Cortex of kidney (tissue), 1 donor: Measurements from ENCODE around the gene CDH11.

Source experiments
- DNase-seq: peaks from one replicate; lab custom pipeline; 2025; lab: John Stamatoyannopoulos, UW

CDH11 gene

DNA sequence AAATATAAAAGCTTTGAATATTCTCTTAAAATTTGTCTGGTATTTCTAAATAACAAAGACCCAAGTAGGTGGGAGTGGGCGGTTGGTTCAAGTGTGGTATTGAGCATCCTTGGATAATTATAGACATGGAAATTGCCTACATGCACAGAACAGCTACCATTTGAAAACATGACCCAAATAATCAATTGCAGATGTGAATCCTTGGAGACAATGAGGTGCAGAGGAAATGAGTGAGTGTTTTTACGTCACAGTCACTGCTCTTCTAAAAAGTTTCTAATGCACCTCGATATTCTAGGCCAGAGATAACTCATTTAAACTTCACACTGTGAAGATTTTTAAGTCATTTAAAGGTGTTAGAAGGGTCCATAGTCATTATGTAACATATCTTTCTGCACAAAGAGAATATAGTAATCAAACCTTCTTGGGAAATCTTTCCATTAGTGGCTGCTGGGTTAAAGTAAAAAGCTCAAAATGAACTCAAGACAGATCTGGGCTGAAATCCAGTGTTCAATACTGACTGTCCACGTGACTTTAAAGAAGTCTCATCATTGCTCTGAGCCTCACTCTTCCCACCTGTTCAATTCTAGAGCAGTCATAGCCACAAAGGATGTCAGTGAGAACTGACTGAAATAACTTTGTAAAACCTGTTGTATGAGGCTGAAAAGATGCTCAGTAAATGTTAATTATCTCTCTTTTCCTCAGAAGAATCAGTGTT, 144.5 kb downstream of the CDH11 start:
- no peak for DNase-seq

DNA sequence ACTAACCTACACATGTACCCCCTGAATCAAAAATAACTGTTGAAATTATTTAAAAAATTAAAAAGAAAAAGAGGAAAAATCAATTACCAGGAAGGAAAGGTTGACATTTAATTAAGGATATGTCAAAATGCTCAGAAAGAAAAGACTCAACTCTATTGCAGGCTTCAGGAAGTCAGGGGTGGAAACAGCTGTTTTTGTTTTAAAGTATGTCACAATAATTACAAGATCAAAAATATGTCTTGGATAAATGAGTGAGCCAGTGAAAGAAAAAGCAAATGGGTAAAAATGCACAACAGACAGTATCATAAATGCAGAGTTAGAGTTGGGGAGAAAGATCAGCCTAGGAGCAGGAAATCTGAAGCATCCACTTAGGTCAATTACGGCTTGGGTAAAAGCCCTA, 146.0 kb downstream of the CDH11 start:
- DNase-seq, result no peak

DNA sequence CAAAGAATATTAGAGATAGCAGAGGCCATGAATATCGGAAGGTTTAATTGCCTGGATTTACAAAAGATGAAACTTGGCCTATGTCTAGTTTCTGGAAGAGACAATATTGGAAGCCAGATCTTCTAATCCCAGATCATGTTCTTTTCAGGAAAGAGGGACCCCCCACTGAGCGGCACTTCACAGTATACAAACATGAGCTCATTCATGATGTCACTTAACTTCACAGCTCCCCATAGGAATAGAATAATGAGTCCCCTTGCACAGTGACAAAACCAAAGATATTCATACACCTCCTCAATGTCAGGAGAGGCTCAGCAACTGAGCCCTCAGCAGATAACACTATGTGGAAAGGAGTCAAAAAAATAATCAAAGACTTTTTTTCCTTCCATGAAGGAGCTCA, 147.5 kb downstream of the CDH11 start:
- no peak for DNase-seq

DNA sequence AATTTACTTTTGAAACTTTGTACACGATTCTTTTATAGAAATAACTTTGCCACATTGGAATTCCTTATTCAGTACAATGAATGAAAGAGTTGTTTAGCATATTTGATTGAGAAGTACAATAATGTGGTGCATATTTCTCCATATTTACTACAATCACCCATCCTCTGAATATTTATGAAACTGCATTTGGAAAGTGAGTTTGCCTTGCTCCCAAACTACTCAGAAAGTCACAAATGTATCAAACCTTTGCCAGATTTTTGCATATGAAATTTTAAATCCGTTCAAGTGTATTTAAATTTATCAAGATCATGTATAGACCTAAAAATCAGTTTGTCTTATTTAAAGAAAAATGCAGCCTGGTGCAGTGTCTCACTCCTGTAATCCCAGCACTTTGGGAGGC, 148.7 kb downstream of the CDH11 start:
- DNase-seq, result no peak

DNA sequence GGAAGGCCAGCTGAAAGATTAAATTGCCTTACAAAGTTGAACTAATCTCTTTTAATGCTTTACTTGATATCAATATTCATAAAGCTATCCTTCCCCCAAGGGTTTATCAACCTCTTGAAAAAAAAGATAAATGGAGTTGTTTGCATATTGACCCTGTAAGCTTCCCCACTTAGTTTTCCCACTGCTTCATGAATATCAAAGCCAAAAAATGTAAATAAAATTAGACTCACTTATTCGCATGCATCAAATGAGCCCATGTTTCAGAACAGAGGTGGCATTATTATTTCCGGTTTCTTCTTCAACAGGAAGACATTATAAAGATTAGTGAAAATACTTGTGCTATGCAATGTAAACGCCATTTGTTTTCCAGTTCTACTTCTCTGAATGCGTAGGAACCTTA, 150.7 kb downstream of the CDH11 start:
- DNase-seq, result no peak

DNA sequence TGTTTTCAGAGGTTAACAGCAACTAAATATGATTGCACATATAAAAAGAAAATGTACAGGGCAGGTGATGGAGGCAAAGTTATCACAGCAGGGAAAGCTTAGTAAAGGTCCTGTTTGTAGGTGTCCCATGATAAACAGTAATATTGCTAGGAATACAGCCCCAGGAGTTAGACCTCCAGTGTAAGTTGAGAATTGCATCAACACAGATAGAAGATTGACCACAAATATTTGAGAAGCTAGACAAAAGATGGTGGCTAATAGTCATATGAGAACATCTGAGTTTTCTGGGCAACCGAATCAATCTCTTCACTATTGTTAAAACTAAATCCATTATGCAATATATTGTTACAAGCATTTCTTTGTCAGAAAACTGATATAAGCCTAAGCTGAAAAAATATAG, 152.6 kb downstream of the CDH11 start:
- no peak for DNase-seq

DNA sequence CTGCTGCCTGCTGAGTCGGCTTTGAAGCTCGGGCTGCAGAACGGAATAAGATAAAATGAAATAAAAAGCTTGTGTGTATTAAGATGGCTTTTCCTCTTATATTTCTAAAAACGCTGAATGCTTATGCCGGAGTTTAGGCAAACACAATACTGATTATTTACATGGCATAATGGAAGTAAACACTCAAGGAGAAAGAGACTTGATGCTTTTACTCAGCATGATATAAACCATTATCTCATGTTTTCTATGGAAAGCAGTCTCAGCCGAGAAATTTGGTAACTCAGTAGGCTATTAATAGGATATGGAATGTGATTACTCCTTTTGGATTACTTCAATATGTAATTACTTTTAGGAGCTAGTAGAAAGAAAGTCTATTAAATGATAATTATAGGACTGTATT, 153.3 kb downstream of the CDH11 start:
- DNase-seq, result no peak

DNA sequence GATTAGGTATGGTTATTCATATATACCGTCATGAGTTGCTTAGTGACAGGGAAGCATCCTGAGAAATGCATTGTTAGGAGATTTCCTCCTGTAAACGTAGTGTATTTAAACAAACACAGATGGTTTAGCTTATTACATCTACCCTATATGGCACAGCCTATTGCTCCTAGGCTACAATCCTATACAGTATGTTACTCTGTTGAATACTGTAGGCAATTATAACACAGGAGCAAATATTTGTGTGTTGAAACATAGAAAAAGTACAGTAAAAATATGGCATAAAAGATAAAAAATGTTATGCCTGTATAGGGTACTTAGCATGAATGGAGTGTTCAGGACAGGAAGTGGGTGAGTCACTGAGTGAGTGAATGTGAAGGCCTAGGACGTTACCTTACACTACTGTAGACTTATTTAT, 157.7 kb downstream of the CDH11 start:
- no peak for DNase-seq

DNA sequence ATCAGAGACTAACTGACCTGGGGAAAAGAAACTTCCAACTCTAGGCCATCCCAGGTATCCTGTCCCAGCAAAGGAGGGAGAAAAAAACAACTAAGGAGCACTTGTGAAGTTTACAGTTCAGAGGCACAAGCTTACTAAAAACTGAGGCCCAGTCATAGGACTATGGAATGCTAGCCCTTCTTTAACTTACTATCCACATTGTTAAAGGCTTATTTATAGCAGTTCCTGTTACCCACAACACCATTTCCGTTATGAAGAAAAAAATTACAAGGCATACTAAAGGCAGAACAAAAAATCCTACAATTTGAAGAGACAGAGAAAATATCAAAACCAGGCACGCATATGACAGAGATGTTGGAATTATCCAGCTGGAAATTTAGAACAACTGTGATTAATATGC, 159.1 kb downstream of the CDH11 start:
- DNase-seq, result no peak

DNA sequence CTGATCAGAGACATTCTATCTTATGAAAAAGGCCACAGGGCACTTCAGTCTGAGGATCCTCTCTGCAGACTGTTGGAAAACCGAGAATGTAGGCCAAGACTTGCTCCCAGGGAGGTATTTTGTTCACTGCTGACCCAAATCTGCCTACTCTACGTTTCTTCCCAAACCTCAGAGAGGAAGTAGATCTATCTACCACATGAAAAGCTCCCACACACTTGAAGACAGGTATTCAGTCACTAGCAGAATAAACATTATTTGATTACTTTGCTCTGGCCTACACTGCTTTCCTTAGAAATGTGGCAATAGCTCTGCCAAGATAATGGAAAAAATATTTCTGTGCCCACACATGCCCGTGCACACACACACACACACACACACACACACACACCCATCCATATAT, 164.6 kb downstream of the CDH11 start:
- no peak for DNase-seq

DNA sequence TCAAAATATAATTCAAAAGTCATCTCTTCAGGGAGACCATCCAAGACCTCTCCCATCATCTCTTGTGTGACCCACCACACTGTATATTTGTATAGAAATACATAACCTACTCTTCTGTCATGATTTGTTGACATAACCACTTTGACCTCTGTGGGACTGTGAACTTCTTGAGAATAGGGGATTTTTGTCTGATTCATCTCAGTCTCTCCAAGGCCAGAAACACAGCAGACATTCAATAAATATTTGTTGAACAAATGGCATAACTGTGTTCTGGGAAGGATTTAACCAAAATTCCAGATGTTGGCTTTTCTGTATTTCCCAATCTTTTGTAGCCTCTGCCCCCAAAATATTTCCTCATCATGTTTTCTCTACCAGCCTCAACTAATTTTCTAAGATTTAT, 169.7 kb downstream of the CDH11 start:
- DNase-seq, result no peak

DNA sequence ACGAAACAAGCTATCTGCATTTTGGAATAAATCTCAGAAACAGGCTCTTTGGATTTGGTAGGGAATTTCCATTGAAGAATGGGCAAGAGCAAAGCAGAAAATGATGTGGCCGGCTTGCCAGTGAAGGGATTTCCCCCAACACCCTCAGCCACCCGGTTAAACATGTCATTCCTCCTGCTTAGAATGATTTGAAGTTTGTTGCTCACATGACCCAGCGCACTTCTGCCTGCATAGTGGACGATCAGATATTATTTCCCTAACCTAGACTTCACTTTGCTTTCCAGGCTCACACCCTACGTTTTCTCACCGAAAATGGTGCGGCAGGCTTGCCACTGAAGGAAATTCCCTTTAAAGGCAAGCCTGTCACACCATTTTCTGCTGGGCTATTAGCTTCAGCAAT, 170.7 kb downstream of the CDH11 start:
- DNase-seq, result no peak

DNA sequence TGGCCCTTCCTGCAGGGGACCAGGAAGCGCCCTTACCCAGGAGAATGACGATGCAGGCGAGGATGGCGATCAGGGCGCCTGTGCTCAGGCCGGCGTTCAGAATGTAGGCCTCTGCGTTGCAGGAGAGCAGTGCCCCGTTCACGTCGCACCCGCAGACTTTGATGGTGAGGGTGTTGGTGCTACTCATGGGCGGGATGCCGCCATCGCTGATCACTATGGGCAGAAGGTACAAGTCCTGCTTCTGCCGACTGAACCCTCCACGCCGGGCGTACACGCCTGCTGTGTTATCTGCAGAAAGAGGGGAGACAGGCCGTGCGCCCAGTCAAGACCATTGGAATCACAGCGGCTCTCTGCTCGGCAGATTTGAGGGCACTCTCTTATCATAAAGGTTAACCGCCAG, 171.1 kb downstream of the CDH11 start:
- DNase-seq, result no peak

DNA sequence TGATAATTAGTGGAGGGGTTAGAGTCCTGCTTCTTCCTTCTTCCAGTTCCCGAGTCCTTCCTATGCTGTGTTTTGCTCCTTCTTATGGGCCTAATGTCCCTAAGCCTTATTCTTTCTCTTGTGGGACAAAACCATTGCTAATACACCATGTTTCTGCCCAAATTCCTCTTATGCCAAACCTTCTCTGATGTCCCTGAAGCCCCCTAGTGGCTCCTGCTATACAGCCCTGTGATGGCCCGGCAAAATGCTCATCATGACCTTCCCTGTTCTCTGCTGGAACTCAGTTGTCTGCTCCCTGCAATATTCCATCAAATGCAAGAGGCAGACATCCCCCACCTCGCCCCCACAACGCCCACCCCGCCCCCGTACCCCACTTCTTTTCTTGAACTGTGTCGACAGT, 171.6 kb downstream of the CDH11 start:
- no peak for DNase-seq

DNA sequence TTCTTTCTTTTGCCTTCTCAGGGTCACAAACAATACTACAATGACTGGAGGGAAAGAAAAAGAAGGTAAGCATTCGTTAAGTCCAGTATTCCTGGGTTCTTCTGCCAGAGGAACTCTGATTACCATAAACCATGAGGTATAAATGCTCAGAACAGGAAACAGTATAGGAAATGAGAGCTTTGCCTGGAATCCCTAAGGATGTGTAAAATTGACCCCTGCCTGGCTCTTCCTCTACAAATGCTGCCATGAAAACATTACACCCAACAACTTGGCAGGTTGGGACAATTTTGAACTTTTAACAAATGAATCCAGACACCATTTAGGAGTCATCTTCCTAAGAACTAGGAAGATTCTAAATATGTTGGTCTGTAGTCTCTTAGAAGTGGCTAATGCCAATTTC, 173.8 kb downstream of the CDH11 start:
- DNase-seq, result no peak

DNA sequence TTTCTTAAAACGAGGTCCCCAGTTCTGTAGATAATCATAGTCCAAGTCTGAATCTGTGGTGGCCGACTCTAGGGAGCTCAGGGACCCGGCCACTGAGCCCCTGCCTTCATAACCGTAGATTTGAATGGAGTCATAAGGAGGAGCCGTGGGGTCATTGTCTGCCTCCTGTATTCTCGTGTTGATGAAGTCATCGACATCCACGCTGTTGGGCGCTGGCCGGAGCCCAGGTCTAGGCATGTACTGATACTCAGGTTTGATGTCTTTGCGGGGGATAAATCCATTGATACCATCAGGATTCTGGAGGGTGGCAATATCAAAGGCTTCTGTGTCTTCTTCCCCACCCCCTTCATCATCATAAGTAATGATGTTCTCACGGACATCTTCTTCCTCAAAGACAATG, 174.2 kb downstream of the CDH11 start:
- no peak for DNase-seq

DNA sequence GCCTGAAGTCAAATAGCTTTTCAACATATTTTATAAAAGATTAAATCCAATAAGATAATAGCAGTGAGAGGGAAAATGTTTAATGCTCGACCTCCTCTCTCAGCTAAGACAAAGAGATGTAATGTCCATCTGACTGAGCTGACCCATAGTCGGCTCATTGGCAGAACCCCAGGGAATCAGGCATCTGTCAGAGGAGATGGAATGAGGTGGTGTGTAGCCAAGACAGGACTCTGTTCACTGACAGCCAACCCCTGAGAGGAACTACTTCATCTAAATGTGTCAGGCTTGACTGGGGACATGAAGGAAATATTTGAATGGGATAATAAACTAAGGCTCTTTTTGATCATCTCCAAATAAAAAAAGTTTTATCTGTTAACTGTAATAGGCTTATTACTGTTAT, 188.0 kb downstream of the CDH11 start:
- no peak for DNase-seq

DNA sequence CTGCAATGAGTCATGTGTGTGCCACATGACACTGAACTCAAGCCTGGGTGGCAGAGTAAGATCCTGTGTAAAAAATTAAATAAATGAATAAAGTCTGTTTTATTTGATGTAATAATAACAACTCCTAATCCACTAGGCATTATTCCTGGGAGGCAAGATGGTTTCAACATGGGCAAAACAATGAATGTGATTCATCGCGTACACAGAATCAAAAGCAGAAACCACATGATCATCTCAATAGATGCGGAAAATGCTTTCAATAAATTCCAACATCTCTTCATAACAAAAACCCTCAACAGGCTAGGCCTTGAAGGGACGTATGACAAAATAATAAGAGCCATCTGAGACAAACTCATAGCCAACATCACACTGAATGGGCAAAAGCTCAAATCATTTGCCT, 195.4 kb downstream of the CDH11 start:
- no peak for DNase-seq

DNA sequence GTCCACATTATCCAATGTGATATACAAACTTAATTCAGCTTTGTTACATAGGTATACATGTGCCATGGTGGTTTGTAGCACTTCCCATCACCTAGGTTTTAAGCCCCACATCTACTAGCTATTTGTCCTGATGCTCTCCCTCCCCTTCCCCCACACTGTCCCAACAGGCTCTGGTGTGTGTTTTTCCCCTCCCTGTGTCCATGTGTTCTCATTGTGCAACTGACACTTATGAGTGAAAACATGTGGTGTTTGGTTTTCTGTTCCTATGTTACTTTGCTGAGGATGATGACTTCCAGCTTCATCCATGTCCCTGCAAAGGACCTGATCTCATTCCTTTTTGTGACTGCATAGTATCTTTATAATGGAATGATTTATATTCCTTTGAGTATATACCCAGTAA, 196.7 kb downstream of the CDH11 start:
- no peak for DNase-seq

DNA sequence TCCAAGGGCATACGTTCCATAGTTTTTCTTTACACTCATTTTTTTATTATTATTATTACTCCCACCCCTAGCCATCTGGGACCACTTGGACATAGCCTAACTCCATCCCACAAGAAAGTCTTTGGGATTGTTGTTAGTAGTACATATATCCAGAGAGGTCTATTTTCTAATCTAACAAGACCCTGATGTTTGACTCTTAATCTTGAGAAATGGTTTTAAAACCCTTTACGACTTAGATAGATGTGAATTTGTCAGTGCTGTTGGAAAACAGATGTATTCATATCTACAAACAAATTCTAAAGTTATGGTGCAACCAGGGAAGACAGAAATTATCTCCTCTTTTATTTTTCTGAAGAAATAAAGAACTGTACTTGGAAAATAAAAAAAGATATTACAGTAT, 197.8 kb downstream of the CDH11 start:
- DNase-seq, result no peak

DNA sequence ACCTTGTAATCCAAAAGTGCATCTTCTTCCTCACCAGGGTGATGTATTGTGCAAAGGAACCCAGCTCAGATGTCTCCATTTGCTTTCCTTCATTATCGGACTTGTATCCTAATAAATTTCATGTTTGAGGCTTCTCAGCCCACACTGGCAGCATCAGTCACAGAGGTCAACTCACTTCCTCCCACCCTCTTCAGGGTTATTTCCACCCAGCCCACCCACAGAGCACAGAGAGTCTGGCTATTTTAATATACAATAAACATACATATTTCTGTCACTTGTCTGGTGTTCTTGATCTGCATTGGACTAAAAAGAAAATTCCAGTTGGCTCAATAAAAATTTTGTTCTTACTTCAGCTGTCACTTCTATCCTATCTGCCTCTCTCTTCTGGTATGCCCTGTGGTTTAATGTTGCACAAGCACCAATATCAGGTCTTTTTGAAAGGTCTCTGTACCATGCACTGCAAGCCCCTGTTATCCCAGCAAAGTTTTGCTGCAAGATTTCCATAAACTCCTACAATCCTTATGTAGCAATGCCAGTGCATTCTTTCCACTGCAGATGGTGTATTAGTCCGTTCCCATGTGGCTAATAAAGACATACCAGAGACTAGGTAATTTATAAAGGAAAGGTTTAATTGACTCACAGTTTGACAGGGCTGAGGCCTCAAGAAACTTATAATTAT, 201.8 kb downstream of the CDH11 start:
- DNase-seq, result no peak

DNA sequence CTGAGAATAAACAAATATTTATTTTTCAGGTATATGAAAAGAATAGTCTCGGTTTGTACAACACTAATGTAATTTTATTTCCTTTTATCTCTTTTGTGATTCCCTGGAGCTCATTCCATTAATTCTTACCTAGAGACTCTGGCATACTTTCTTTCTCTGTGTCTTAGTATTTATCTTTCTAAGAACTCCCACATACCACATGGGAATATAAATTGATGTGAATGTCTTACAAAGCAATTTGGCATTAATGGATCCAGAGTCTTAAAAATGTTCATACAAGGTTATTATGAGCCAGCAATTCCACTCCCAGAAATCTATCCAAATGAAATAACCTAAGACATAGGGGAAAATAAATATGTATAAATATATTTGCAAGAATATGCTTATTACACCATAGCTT, 202.7 kb downstream of the CDH11 start:
- no peak for DNase-seq

DNA sequence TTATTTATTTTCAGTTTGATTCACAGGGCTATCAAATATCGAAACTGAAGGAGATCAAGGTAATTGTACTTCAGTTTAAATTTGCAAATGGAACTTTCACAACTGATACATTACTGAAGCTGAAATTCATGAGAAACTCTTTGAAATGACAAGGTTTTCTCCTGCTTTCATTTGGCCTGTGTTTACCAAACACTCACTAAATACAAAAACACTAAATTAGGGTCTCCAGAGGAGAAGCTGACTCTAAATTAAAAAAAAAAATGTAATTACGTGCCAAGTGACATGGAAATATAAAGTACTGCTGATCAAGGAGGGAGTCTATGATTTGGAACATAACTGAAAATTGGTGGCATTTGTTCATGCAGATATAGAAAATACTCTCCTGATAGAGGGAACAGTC, 205.8 kb downstream of the CDH11 start:
- DNase-seq, result no peak

DNA sequence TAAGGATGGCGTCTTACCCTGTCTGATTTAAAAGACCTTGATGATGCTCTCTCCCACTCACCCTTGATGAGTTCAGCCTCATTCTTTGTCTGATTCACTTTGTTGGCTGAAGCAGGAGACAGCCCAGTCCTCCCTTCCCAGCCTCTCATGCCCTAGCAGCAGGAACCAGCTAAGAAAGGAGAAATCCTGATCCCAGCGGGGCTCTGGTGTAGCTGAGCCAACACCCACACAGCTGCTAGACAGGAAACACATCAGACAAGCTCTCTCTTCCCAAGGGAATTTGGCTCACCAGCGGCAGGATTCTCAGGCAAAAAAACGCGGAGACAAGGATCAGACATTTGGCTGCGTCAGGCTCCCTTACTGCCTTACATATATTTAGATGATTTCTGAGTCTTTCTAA, 211.5 kb downstream of the CDH11 start:
- DNase-seq, result no peak
